HG03103 (cell line): Measurements from ENCODE around the gene TGFBR3.

Experiments
- ATAC-seq: cut with Tn5 transposase; IDR thresholded peaks from one replicate; pipeline ENCODE4 v1.9.1; 2021; ENCODE audit warnings: low read depth; ENCODE audit not compliant: unreplicated experiment

Gene TGFBR3

GRCh38 chr1:91765293-91765692 lies 120.7 kb downstream of the TGFBR3 start:
- ATAC-seq, result no peak

GRCh38 chr1:91764471-91765115 lies 121.4 kb downstream of the TGFBR3 start:
- no peak for ATAC-seq

- ATAC-seq, result no peak
Measured at GRCh38 chr1:91763252-91763651, 122.7 kb downstream of the TGFBR3 start.

- ATAC-seq, result no peak
Measured at GRCh38 chr1:91761295-91761721, 124.6 kb downstream of the TGFBR3 start.

- ATAC-seq, result no peak
Measured at GRCh38 chr1:91760512-91760911, 125.4 kb downstream of the TGFBR3 start.

- ATAC-seq, result no peak
Measured at GRCh38 chr1:91759076-91759475, 126.9 kb downstream of the TGFBR3 start.

- ATAC-seq, result no peak
Measured at GRCh38 chr1:91757763-91758460, 128.0 kb downstream of the TGFBR3 start.

- ATAC-seq, result no peak
Measured at GRCh38 chr1:91755702-91756287, 130.2 kb downstream of the TGFBR3 start.

- no peak for ATAC-seq
Measured at GRCh38 chr1:91754816-91755580, 131.0 kb downstream of the TGFBR3 start.

GRCh38 chr1:91754348-91754747 lies 131.6 kb downstream of the TGFBR3 start:
- peak; percentile 48 for ATAC-seq

GRCh38 chr1:91753878-91754277 lies 132.1 kb downstream of the TGFBR3 start:
- no peak for ATAC-seq

- ATAC-seq, result peak; percentile 58
Measured at GRCh38 chr1:91752324-91752723, 133.6 kb downstream of the TGFBR3 start.

- no peak for ATAC-seq
Measured at GRCh38 chr1:91751275-91751674, 134.7 kb downstream of the TGFBR3 start.

GRCh38 chr1:91750398-91750996 lies 135.5 kb downstream of the TGFBR3 start:
- no peak for ATAC-seq

GRCh38 chr1:91749788-91750231 lies 136.1 kb downstream of the TGFBR3 start:
- ATAC-seq, result no peak

GRCh38 chr1:91747666-91748065 lies 138.3 kb downstream of the TGFBR3 start:
- no peak for ATAC-seq

- ATAC-seq, result no peak
Measured at GRCh38 chr1:91746728-91747338, 139.1 kb downstream of the TGFBR3 start.

GRCh38 chr1:91745640-91746373 lies 140.1 kb downstream of the TGFBR3 start:
- ATAC-seq, result no peak

GRCh38 chr1:91744953-91745639 lies 140.9 kb downstream of the TGFBR3 start:
- no peak for ATAC-seq
